ENCODE data around the gene PDZRN4.

- TF ChIP-seq CTCF (IDR thresholded peaks at IDR 0.05; ENCODE audit: insufficient read depth, low read length, poor library complexity, severe bottlenecking) = peak; percentile 23
- no peak for TF ChIP-seq EZH2phosphoT487 (conservative IDR thresholded peaks at IDR 0.05; ENCODE audit: low read length)
These were observed 76.2 kb downstream of the PDZRN4 start for GRCh38 chr12:41264281-41264680.
